HepG2 (cell line): Measurements from ENCODE around the gene HEMK1. TPM values are rescaled to one million over a fixed set of nuclear protein-coding genes. Genes with fewer than 3 reads are reported as not detected.

Experiments used
- ATAC-seq: fragments of 200-7000 bp; cut with Tn5 transposase; 3 replicates; pipeline ENCODE4 v1.9.1; 2020; ENCODE audit warnings: mild to moderate bottlenecking, moderate library complexity
- BruUV-seq: library from RNA; stranded (reverse); fragments of 400-500 nt; replicated peaks from 2 replicates; lab custom pipeline; 2021; lab: Mats Ljungman, UMichigan
- CTCF ChIA-PET: fragments of 300-600 bp; formaldehyde crosslinking; extraction: SDS; loops from one replicate; lab custom pipeline; 2021; ENCODE audit warnings: low total read pairs, inconsistent platforms, low intra/inter-chr PET ratio; lab: Yijun Ruan, JAX
- POLR2A ChIA-PET: fragments of 350-600 bp; sonication (Branson Sonifier 250); formaldehyde crosslinking; loops from one replicate; lab custom pipeline; 2020; ENCODE audit warnings: antibody characterized with exemption, inconsistent platforms; lab: Yijun Ruan, JAX
- DNase-seq: peaks from one replicate; pipeline ENCODE4 v3.0.0-alpha.2; 2015; ENCODE audit warnings: low spot score
- FAIRE-seq: peaks from 3 replicates; lab custom pipeline; 2011; peaks lifted over from hg19 to GRCh38; lab: Jason Lieb, UNC
- H2AFZ ChIP-seq: one replicate; pipeline ENCODE4 v1.6.1; 2011; ENCODE audit warnings: low read length, inconsistent platforms
- H3K27ac ChIP-seq: fragments of 300-600 bp; 3 replicates; pipeline ENCODE4 v1.8.0; 2011; ENCODE audit warnings: mixed run types, mild to moderate bottlenecking, mixed read lengths, low read length, inconsistent platforms; ENCODE audit not compliant: insufficient read depth; ENCODE audit errors: extremely low read length
- H3K27me3 ChIP-seq, 2 experiments: fragments of 200-600 bp in 1 of 2; 2 replicates in 1 of 2; 3 replicates in 1 of 2; pipeline versions ENCODE4 v1.6.0 to v1.8.0; 2011; ENCODE audit warnings: low read length in 2 of 2, mild to moderate bottlenecking in 2 of 2, moderate library complexity in 2 of 2, inconsistent platforms in 1 of 2; ENCODE audit not compliant: insufficient read depth in 2 of 2, control insufficient read depth in 1 of 2
- H3K36me3 ChIP-seq, 2 experiments: fragments of 200-600 bp in 1 of 2; replicated peaks in 1 of 2; 2 replicates in 1 of 2; 3 replicates in 1 of 2; pipeline versions ENCODE4 v1.5.1 to v1.8.0; 2011; ENCODE audit warnings: low read length in 2 of 2, inconsistent platforms in 1 of 2; ENCODE audit not compliant: insufficient read depth in 2 of 2, control insufficient read depth in 1 of 2
- H3K4me1 ChIP-seq: 2 replicates; pipeline ENCODE4 v1.5.1; 2012; ENCODE audit warnings: low read length, inconsistent platforms; ENCODE audit not compliant: insufficient read depth
- H3K4me2 ChIP-seq: 2 replicates; pipeline ENCODE4 v1.6.0; 2011; ENCODE audit warnings: low read depth, low read length, inconsistent platforms
- H3K4me3 ChIP-seq, 3 experiments: fragments of 200-600 bp in 1 of 3; sonication (generic), shearing (Covaris generic) in 1 of 3; replicated peaks in 1 of 3; 2 replicates each; pipeline ENCODE4 v1.5.1; 2011 to 2016; ENCODE audit warnings: low read length in 3 of 3, inconsistent platforms in 2 of 3, low read depth in 2 of 3, mild to moderate bottlenecking in 2 of 3, control low read depth in 1 of 3, mixed read lengths in 1 of 3; ENCODE audit not compliant: insufficient read depth in 1 of 3
- H3K79me2 ChIP-seq: one replicate; pipeline ENCODE4 v1.6.1; 2011; ENCODE audit warnings: low read length, inconsistent platforms; ENCODE audit not compliant: insufficient read depth
- H3K9ac ChIP-seq: 2 replicates; pipeline ENCODE4 v1.6.0; 2011; ENCODE audit warnings: mild to moderate bottlenecking, low read depth, low read length, inconsistent platforms; ENCODE audit not compliant: insufficient read depth
- H3K9me3 ChIP-seq: 2 replicates; pipeline ENCODE4 v1.5.1; 2012; ENCODE audit warnings: mild to moderate bottlenecking, low read length
- H4K20me1 ChIP-seq: 2 replicates; pipeline ENCODE4 v1.6.0; 2011; ENCODE audit warnings: inconsistent platforms, mild to moderate bottlenecking, low read length, moderate library complexity; ENCODE audit not compliant: insufficient read depth
- ETV6 ChIP-seq: sonication (generic); formaldehyde crosslinking; conservative IDR thresholded peaks from 2 replicates; pipeline ENCODE4 v1.4.0; 2020; ENCODE audit warnings: missing genetic modification reagents
- RELA ChIP-seq: sonication (generic); formaldehyde crosslinking; IDR thresholded peaks from 2 replicates; pipeline ENCODE4 v1.4.0; 2020; ENCODE audit warnings: missing genetic modification reagents
- STAT5B ChIP-seq: sonication (generic); formaldehyde crosslinking; IDR thresholded peaks from 2 replicates; pipeline ENCODE4 v1.4.0; 2020; ENCODE audit warnings: missing genetic modification reagents
- ZBTB1 ChIP-seq: sonication (generic); formaldehyde crosslinking; IDR thresholded peaks from 2 replicates; pipeline ENCODE4 v1.4.0; 2020; ENCODE audit warnings: missing genetic modification reagents, borderline replicate concordance
- ZNF12 ChIP-seq: sonication (generic); formaldehyde crosslinking; IDR thresholded peaks from 2 replicates; pipeline ENCODE4 v1.5.0; 2020; ENCODE audit warnings: missing genetic modification reagents
- ZNF256 ChIP-seq: sonication (generic); formaldehyde crosslinking; conservative IDR thresholded peaks from 2 replicates; pipeline ENCODE4 v1.4.0; 2020; ENCODE audit warnings: missing genetic modification reagents
- ZNF337 ChIP-seq: sonication (generic); formaldehyde crosslinking; IDR thresholded peaks from 2 replicates; pipeline ENCODE4 v1.5.1; 2020; ENCODE audit warnings: missing genetic modification reagents, low read depth, mild to moderate bottlenecking, borderline replicate concordance
- ZNF34 ChIP-seq: sonication (generic); formaldehyde crosslinking; IDR thresholded peaks from 2 replicates; pipeline ENCODE4 v1.4.0; 2020; ENCODE audit warnings: mild to moderate bottlenecking, missing genetic modification reagents, borderline replicate concordance
- ZNF44 ChIP-seq: sonication (generic); formaldehyde crosslinking; IDR thresholded peaks from 2 replicates; pipeline ENCODE4 v1.5.1; 2020; ENCODE audit warnings: mild to moderate bottlenecking, missing genetic modification reagents
- WGBS: methylation state at CpG from one replicate; pipeline ENCODE4 v1.1.6; 2017; ENCODE audit warnings: low lambda C conversion rate; 5-methylcytosine and 5-hydroxymethylcytosine counted together
- in situ Hi-C: cut with HindIII; loops from 2 replicates; pipeline ENCODE4 v1.10.0; 2017; ENCODE audit warnings: low pct_unique_long_range_greater_than_20kb; ENCODE audit not compliant: extremely low pct_ligation_motif_present
- intact Hi-C: fragments of 100-400 bp; cut with micrococcal nuclease; formaldehyde crosslinking; loops from one replicate; pipeline ENCODE4 v1.10.0; 2022; ENCODE audit not compliant: unreplicated experiment
- polyA plus RNA-seq, 8 experiments: library from polyadenylated mRNA; depleted of rRNA in 3 of 8; stranded (reverse) in 7 of 8; unstranded in 1 of 8; fragments of >200 nt; fragmentation: Illumina TruSeq in 4 of 8; extraction: Trizol in 4 of 8; gene quantifications; 2 replicates each; pipeline versions ENCODE4 v1.2.1 to v1.2.3, GENCODE V29; 2011 to 2016; ENCODE audit warnings: low read depth in 4 of 8, missing spikeins in 1 of 8, mixed read lengths in 1 of 8; ENCODE audit not compliant: insufficient read depth in 1 of 8
- total RNA-seq, 5 experiments: library from RNA; depleted of rRNA; stranded (reverse); fragments of >200 nt; fragmentation: Illumina TruSeq; extraction: Trizol; gene quantifications; 2 replicates each; pipeline ENCODE4 v1.2.3, GENCODE V29; 2016; ENCODE audit warnings: low read depth in 1 of 5
- TF ChIP-seq, protein P1 (sequence below): sonication (generic); formaldehyde crosslinking; IDR thresholded peaks from 2 replicates; pipeline ENCODE4 v1.5.0; 2020; ENCODE audit warnings: missing genetic modification reagents
- TF ChIP-seq, protein P2 (sequence below): sonication (generic); formaldehyde crosslinking; IDR thresholded peaks from 2 replicates; pipeline ENCODE4 v1.8.0; 2022; ENCODE audit warnings: mild to moderate bottlenecking, missing genetic modification reagents, moderate library complexity
- TF ChIP-seq, protein P3 (sequence below): sonication (generic); formaldehyde crosslinking; IDR thresholded peaks from 2 replicates; pipeline ENCODE4 v1.4.0; 2020; ENCODE audit warnings: mild to moderate bottlenecking, missing genetic modification reagents, borderline replicate concordance
- TF ChIP-seq, protein P4 (sequence below): sonication (generic); formaldehyde crosslinking; IDR thresholded peaks from 2 replicates; pipeline ENCODE4 v1.4.0; 2020; ENCODE audit warnings: missing genetic modification reagents, mild to moderate bottlenecking, borderline replicate concordance
- TF ChIP-seq, protein P5 (sequence below): sonication (generic); formaldehyde crosslinking; IDR thresholded peaks from 2 replicates; pipeline ENCODE4 v1.8.1; 2023; ENCODE audit warnings: mild to moderate bottlenecking, moderate library complexity, missing genetic modification reagents
- TF ChIP-seq, protein P6 (sequence below): sonication (generic); formaldehyde crosslinking; IDR thresholded peaks from 2 replicates; pipeline ENCODE4 v1.5.0; 2020; ENCODE audit warnings: missing genetic modification reagents, mild to moderate bottlenecking, borderline replicate concordance
- TF ChIP-seq, protein P7 (sequence below): IDR thresholded peaks from 2 replicates; pipeline ENCODE4 v1.6.1; 2012; ENCODE audit warnings: inconsistent platforms

The HEMK1 gene
- total and polyA plus RNA-seq, 2 of the 13 experiments (the other 11 are each of a cell fraction or from before 2014, with no cell fraction given): 9.8 to 12.6 TPM

DNA sequence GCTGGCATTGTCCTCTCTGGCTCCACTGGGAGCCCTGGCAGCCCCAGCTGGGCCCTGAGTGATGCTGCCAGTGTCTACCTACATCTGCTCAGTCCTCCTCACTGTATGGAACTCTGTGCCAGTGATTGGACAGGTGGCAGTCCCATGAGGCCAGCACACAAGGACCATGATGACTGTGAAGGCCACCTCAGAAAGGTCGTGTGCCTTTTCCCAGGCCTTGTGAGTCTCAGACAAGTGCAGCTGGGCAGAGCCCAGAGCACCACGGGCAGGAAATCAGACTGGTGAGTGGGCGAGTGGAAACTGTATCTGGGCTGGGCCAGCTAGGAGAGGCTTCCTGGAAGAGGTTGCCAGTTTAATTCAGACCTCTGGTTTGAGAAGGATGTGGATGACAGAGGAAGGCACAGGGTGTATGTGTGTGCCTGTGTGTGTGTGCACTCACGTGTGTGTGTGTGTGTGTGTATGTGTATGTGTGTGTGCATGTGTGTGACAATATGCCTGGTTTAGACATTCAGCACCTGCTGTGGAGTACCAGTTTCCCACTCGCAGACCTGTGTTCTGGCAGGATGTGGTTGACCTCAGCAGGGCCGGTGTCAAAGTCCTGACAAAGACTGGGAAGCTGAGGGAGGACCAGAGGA, 54.6 kb downstream of the HEMK1 start:
- BruUV-seq: no TSS peak
- Histone ChIP-seq H4K20me1 (no peaks in the 10 kb centered on the region), H3K4me3 (no peak overlapping the region), H3K4me1 (peaks cover 27% of the 10 kb centered on the region), H2AFZ (no peak overlapping the region), H3K27me3 (no peaks in the 10 kb centered on the region), H3K79me2 (no peaks in the 10 kb centered on the region), H3K27ac (no peak overlapping the region), H3K4me2 (no peak overlapping the region), H3K36me3 (peaks cover 3 to 10% of the 10 kb centered on the region in 2 experiments; a peak in 2 of 5 replicates), H3K9ac (no peak overlapping the region), H3K9me3 (no peaks in the 10 kb centered on the region)
- FAIRE-seq: no peak
- intact Hi-C loops: no loop called here
- no peak for DNase-seq
- no peak for ATAC-seq
- ChIA-PET CTCF (no interaction called here), POLR2A (interaction anchor here (0.8 kb wide), 1 partner anchor 287 kb away, joined by 3 read pairs; no protein-coding TSS in a partner anchor)
- 88% methylated on average over 6 of the region's 6 CpGs for WGBS
- in situ Hi-C loops: no loop called here
- no peak for TF ChIP-seq ZNF34
- no peak for TF ChIP-seq ZNF337 (CRISPR knock-in tag)
- no peak for TF ChIP-seq ETV6 (CRISPR knock-in tag)
- TF ChIP-seq, protein P1, sequence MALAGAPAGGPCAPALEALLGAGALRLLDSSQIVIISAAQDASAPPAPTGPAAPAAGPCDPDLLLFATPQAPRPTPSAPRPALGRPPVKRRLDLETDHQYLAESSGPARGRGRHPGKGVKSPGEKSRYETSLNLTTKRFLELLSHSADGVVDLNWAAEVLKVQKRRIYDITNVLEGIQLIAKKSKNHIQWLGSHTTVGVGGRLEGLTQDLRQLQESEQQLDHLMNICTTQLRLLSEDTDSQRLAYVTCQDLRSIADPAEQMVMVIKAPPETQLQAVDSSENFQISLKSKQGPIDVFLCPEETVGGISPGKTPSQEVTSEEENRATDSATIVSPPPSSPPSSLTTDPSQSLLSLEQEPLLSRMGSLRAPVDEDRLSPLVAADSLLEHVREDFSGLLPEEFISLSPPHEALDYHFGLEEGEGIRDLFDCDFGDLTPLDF: no peak
- TF ChIP-seq, protein P2, sequence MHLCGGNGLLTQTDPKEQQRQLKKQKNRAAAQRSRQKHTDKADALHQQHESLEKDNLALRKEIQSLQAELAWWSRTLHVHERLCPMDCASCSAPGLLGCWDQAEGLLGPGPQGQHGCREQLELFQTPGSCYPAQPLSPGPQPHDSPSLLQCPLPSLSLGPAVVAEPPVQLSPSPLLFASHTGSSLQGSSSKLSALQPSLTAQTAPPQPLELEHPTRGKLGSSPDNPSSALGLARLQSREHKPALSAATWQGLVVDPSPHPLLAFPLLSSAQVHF (CRISPR knock-in tag): no peak
- TF ChIP-seq ZBTB1 (CRISPR knock-in tag): no peak
- TF ChIP-seq, protein P3, sequence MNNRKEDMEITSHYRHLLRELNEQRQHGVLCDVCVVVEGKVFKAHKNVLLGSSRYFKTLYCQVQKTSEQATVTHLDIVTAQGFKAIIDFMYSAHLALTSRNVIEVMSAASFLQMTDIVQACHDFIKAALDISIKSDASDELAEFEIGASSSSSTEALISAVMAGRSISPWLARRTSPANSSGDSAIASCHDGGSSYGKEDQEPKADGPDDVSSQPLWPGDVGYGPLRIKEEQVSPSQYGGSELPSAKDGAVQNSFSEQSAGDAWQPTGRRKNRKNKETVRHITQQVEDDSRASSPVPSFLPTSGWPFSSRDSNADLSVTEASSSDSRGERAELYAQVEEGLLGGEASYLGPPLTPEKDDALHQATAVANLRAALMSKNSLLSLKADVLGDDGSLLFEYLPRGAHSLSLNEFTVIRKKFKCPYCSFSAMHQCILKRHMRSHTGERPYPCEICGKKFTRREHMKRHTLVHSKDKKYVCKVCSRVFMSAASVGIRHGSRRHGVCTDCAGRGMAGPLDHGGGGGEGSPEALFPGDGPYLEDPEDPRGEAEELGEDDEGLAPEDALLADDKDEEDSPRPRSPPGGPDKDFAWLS: no peak
- TF ChIP-seq STAT5B (CRISPR knock-in tag): no peak
- TF ChIP-seq RELA (CRISPR knock-in tag): no peak
- no peak for TF ChIP-seq ZNF256 (CRISPR knock-in tag)
- TF ChIP-seq ZNF44 (CRISPR knock-in tag): no peak
- TF ChIP-seq, protein P4, sequence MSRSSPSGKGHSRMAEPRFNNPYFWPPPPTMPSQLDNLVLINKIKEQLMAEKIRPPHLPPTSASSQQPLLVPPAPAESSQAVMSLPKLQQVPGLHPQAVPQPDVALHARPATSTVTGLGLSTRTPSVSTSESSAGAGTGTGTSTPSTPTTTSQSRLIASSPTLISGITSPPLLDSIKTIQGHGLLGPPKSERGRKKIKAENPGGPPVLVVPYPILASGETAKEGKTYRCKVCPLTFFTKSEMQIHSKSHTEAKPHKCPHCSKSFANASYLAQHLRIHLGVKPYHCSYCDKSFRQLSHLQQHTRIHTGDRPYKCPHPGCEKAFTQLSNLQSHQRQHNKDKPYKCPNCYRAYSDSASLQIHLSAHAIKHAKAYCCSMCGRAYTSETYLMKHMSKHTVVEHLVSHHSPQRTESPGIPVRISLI: no peak
- TF ChIP-seq ZNF12 (CRISPR knock-in tag): no peak
- TF ChIP-seq, protein P5, sequence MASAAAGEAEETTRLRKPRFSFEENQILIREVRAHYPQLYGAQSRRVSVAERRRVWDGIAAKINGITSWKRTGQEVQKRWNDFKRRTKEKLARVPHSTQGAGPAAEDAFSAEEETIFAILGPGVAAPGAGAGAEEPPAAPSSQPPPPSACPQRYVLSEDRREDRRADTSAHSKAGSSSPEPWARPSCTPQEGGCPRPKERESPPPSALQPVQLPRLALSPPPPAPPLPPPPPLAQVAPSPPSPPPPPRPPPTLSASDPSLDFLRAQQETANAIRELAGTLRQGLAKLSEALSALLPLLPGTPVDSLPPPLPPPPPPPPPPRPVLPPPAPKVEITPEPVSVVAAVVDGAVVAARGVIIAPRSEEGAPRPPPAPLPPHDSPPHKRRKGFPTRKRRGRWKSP: no peak
- TF ChIP-seq, protein P6, sequence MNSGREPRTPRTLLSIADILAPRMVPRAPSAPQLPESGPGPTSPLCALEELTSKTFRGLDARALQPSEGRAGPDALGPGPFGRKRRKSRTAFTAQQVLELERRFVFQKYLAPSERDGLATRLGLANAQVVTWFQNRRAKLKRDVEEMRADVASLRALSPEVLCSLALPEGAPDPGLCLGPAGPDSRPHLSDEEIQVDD (CRISPR knock-in tag): no peak
- TF ChIP-seq, protein P7, sequence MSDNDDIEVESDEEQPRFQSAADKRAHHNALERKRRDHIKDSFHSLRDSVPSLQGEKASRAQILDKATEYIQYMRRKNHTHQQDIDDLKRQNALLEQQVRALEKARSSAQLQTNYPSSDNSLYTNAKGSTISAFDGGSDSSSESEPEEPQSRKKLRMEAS: no peak
